Measurements from ENCODE around the gene DNAJC30.

DNA sequence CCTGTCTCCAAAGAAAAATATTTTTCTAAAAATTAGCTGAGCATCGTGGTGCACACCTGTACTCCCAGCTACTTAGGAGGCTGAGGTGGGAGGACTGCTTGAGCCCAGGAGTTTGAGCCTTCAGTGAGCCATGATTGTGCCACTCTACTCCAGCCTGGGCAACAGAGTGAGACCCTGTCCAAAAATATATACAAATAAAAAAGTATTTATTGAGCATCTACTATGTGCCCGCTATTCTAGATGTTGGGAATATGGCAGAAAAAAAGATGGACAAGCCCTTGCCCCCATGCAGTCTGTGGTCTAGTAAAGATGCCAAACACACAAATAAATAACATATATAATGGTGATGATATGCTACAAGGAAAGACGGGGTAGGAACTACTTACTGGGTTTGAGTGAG is 40.6 kb upstream of the DNAJC30 start:
- TF ChIP-seq REST (IDR thresholded peaks at IDR 0.05) (no peak), FOXA1 (IDR thresholded peaks at IDR 0.05) (no peak), TAF1 (conservative IDR thresholded peaks at IDR 0.05) (no peak), RAD21 (IDR thresholded peaks at IDR 0.05) (no peak), EGR1 (IDR thresholded peaks at IDR 0.05; ENCODE audit: low read depth in 2 of 2) (no peak), YY1 (IDR thresholded peaks at IDR 0.05) (no peak), RXRA (IDR thresholded peaks at IDR 0.05) (no peak), MAX (IDR thresholded peaks at IDR 0.05) (no peak)
- TF ChIP-seq, protein P1, sequence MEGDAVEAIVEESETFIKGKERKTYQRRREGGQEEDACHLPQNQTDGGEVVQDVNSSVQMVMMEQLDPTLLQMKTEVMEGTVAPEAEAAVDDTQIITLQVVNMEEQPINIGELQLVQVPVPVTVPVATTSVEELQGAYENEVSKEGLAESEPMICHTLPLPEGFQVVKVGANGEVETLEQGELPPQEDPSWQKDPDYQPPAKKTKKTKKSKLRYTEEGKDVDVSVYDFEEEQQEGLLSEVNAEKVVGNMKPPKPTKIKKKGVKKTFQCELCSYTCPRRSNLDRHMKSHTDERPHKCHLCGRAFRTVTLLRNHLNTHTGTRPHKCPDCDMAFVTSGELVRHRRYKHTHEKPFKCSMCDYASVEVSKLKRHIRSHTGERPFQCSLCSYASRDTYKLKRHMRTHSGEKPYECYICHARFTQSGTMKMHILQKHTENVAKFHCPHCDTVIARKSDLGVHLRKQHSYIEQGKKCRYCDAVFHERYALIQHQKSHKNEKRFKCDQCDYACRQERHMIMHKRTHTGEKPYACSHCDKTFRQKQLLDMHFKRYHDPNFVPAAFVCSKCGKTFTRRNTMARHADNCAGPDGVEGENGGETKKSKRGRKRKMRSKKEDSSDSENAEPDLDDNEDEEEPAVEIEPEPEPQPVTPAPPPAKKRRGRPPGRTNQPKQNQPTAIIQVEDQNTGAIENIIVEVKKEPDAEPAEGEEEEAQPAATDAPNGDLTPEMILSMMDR (IDR thresholded peaks at IDR 0.05; ENCODE audit: low read depth, low read length, missing input control): no peak

Measured in liver (tissue), 3 donors.